Endothelial cell of umbilical vein (primary cell): Measurements from ENCODE around the gene PARP9.

Source experiments
- EZH2 ChIP-seq: IDR thresholded peaks from 2 replicates; pipeline ENCODE4 v1.6.1; 2012; ENCODE audit warnings: borderline replicate concordance, low read depth, mild to moderate bottlenecking, moderate library complexity, low read length, inconsistent platforms; ENCODE audit not compliant: severe bottlenecking
- POLR2AphosphoS5 ChIP-seq: IDR thresholded peaks from 2 replicates; pipeline ENCODE4 v1.6.1; 2012; ENCODE audit warnings: low read depth, mild to moderate bottlenecking, control low read depth, low read length, moderate library complexity; ENCODE audit not compliant: insufficient read depth
- TF ChIP-seq, protein P1 (sequence below), 2 donors: IDR thresholded peaks; 1 replicate in 1 of 2; 2 replicates in 1 of 2; pipeline ENCODE4 v1.5.1; 2011; ENCODE audit warnings: low read length in 2 of 2, mild to moderate bottlenecking in 2 of 2, moderate library complexity in 2 of 2, control low read depth in 1 of 2, inconsistent platforms in 1 of 2, low read depth in 1 of 2; ENCODE audit not compliant: insufficient read depth in 1 of 2; ENCODE audit errors: extremely low read depth in 1 of 2

DNA sequence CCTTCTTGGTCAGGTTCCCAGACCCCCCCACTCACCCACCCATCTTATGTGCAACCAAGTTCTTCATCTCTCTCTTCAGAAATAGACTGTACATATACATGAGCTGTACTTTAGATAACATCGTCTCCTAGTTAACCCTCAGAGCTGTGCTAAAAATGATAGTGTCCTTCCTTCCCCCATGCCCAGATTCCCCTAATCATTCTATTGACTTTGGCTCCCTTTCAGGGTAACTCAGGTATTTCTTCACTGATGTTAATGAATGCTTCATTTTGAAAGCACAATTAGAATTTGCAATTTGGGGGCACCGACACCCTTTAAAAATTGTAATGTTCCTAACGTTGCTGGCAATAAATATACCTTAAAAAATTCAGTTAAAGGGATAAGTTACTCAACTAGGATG is 10.9 kb downstream of the PARP9 start:
- TF ChIP-seq POLR2AphosphoS5 (no peak), EZH2 (no peak)
- TF ChIP-seq, protein P1, sequence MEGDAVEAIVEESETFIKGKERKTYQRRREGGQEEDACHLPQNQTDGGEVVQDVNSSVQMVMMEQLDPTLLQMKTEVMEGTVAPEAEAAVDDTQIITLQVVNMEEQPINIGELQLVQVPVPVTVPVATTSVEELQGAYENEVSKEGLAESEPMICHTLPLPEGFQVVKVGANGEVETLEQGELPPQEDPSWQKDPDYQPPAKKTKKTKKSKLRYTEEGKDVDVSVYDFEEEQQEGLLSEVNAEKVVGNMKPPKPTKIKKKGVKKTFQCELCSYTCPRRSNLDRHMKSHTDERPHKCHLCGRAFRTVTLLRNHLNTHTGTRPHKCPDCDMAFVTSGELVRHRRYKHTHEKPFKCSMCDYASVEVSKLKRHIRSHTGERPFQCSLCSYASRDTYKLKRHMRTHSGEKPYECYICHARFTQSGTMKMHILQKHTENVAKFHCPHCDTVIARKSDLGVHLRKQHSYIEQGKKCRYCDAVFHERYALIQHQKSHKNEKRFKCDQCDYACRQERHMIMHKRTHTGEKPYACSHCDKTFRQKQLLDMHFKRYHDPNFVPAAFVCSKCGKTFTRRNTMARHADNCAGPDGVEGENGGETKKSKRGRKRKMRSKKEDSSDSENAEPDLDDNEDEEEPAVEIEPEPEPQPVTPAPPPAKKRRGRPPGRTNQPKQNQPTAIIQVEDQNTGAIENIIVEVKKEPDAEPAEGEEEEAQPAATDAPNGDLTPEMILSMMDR (IDR thresholded peaks at IDR 0.05; ENCODE audit: extremely low read depth in 1 of 2, insufficient read depth in 1 of 2, low read depth in 1 of 2, low read length in 2 of 2) = no peak
